GM12878 (cell line): ENCODE data around the gene UGT2A3. TPM values are rescaled to one million over a fixed set of nuclear protein-coding genes. Genes with fewer than 3 reads are reported as not detected.

ENCODE experiments used
- ATAC-seq: fragments of 200-7000 bp; cut with Tn5 transposase; 3 replicates; pipeline ENCODE4 v1.9.1; 2020; ENCODE audit warnings: mild to moderate bottlenecking, moderate library complexity
- BruUV-seq: library from RNA; stranded (reverse); fragments of 400-500 nt; replicated peaks from 2 replicates; lab custom pipeline; 2021; lab: Mats Ljungman, UMichigan
- CTCF ChIA-PET: fragments of 300-600 bp; sonication (Branson Sonifier 250); formaldehyde crosslinking; extraction: SDS; loops from one replicate; lab custom pipeline; 2021; ENCODE audit warnings: inconsistent platforms; lab: Yijun Ruan, JAX
- POLR2A ChIA-PET: fragments of 350-600 bp; formaldehyde crosslinking; extraction: SDS; loops from one replicate; lab custom pipeline; 2021; ENCODE audit warnings: inconsistent platforms; lab: Charles Lee
- RAD21 ChIA-PET: fragments of 300-600 bp; sonication (Branson Sonifier 250); formaldehyde crosslinking; loops from one replicate; lab custom pipeline; 2023; ENCODE audit warnings: antibody characterized with exemption; ENCODE audit not compliant: unreplicated experiment; lab: Charles Lee
- SMC1A ChIA-PET: fragments of 300-600 bp; sonication (Branson Sonifier 250); formaldehyde crosslinking; loops from one replicate; lab custom pipeline; 2023; ENCODE audit not compliant: unreplicated experiment, uncharacterized antibody; lab: Charles Lee
- DNase-seq: peaks from one replicate; pipeline ENCODE4 v3.0.0-alpha.2; 2011; ENCODE audit warnings: low read depth, low spot score
- FAIRE-seq: peaks from 3 replicates; lab custom pipeline; 2011; peaks lifted over from hg19 to GRCh38; lab: Jason Lieb, UNC
- H2AFZ ChIP-seq: 2 replicates; pipeline ENCODE4 v1.6.0; 2011; ENCODE audit warnings: low read depth, low read length, control low read depth; ENCODE audit not compliant: control insufficient read depth
- H3K27ac ChIP-seq: 2 replicates; pipeline ENCODE4 v1.5.1; 2011; ENCODE audit warnings: control low read depth; ENCODE audit not compliant: control insufficient read depth, insufficient read depth
- H3K27me3 ChIP-seq, 2 experiments: replicated peaks in 1 of 2; 2 replicates each; pipeline versions ENCODE4 v1.6.0 to v1.6.1; 2011; ENCODE audit warnings: low read length in 1 of 2; ENCODE audit not compliant: control insufficient read depth in 2 of 2, insufficient read depth in 2 of 2
- H3K36me3 ChIP-seq, 2 experiments: 2 replicates each; pipeline ENCODE4 v1.5.1; 2011; ENCODE audit warnings: low read length in 1 of 2; ENCODE audit not compliant: control insufficient read depth in 2 of 2, insufficient read depth in 2 of 2
- H3K4me1 ChIP-seq: 2 replicates; pipeline ENCODE4 v1.6.1; 2011; ENCODE audit warnings: mild to moderate bottlenecking, low read length, moderate library complexity, mixed read lengths; ENCODE audit not compliant: control insufficient read depth, insufficient read depth
- H3K4me2 ChIP-seq: 2 replicates; pipeline ENCODE4 v1.6.0; 2011; ENCODE audit warnings: control low read depth; ENCODE audit not compliant: control insufficient read depth, insufficient read depth
- H3K4me3 ChIP-seq: fragments of 200-600 bp; sonication (generic); 2 replicates; pipeline ENCODE4 v1.5.1; 2016
- H3K79me2 ChIP-seq: 2 replicates; pipeline ENCODE4 v1.6.0; 2011; ENCODE audit warnings: low read length; ENCODE audit not compliant: control insufficient read depth, insufficient read depth
- H3K9ac ChIP-seq: 2 replicates; pipeline ENCODE4 v1.8.0; 2011; ENCODE audit warnings: low read length, control low read depth, mixed read lengths; ENCODE audit not compliant: control insufficient read depth, insufficient read depth
- H3K9me3 ChIP-seq: replicated peaks from 3 replicates; pipeline ENCODE4 v1.5.1; 2011; ENCODE audit warnings: mild to moderate bottlenecking, low read length; ENCODE audit not compliant: control insufficient read depth, insufficient read depth
- H4K20me1 ChIP-seq: 2 replicates; pipeline ENCODE4 v1.6.0; 2011; ENCODE audit not compliant: control insufficient read depth, insufficient read depth
- ESRRA ChIP-seq: IDR thresholded peaks from 2 replicates; pipeline ENCODE4 v1.6.1; 2012; ENCODE audit warnings: mild to moderate bottlenecking, low read length, improper control_type of control experiment
- HDAC6 ChIP-seq: fragments of 200-600 bp; sonication (generic); IDR thresholded peaks from one replicate; pipeline ENCODE4 v1.8.0; 2017; ENCODE audit warnings: antibody characterized with exemption; ENCODE audit not compliant: unreplicated experiment
- POLR2AphosphoS2 ChIP-seq: IDR thresholded peaks from 2 replicates; pipeline ENCODE4 v1.6.1; 2011; ENCODE audit warnings: low read depth, mild to moderate bottlenecking, low read length, improper control_type of control experiment, moderate library complexity
- PRDM15 ChIP-seq: fragments of 450-650 bp; formaldehyde crosslinking; IDR thresholded peaks from 2 replicates; pipeline ENCODE4 v1.4.0; 2020; ENCODE audit warnings: mild to moderate bottlenecking, moderate library complexity
- SUPT20H ChIP-seq: IDR thresholded peaks from 2 replicates; pipeline ENCODE4 v1.6.1; 2011; ENCODE audit warnings: low read depth, mild to moderate bottlenecking, low read length, moderate library complexity, borderline replicate concordance; ENCODE audit not compliant: control insufficient read depth
- ZBED1 ChIP-seq: IDR thresholded peaks from 2 replicates; pipeline ENCODE4 v1.6.1; 2016; ENCODE audit warnings: borderline replicate concordance
- ZNF687 ChIP-seq: fragments of 450-650 bp; IDR thresholded peaks from 2 replicates; pipeline ENCODE4 v1.6.1; 2017; ENCODE audit warnings: mild to moderate bottlenecking, moderate library complexity
- WGBS: methylation state at CpG from one replicate; pipeline ENCODE4 v1.1.6; 2016; ENCODE audit warnings: low lambda C conversion rate; ENCODE audit not compliant: insufficient replicate concordance, insufficient coverage; ENCODE audit errors: missing lambda C conversion rate; 5-methylcytosine and 5-hydroxymethylcytosine counted together
- in situ Hi-C: fragments of 300-500 bp; cut with MboI; formaldehyde crosslinking; loops from 9 replicates; pipeline ENCODE4 v1.14.3; 2018; ENCODE audit warnings: mixed read lengths
- intact Hi-C: fragments of 100-400 bp; cut with micrococcal nuclease; formaldehyde crosslinking; loops from one replicate; pipeline ENCODE4 v1.14.2; 2022; ENCODE audit not compliant: unreplicated experiment
- polyA plus RNA-seq, 11 experiments: library from polyadenylated mRNA; depleted of rRNA in 4 of 11; unstranded in 6 of 11; stranded (reverse) in 5 of 11; fragments of >200 nt; fragmentation: Nextera tagmentation in 4 of 11; fragmentation: Illumina TruSeq in 1 of 11; extraction: Ambion mirVana in 4 of 11; extraction: Trizol in 1 of 11; gene quantifications; 1 replicate in 1 of 11; 2 replicates in 10 of 11; pipeline versions ENCODE4 v1.2.1 to v1.2.3, GENCODE V29; 2011 to 2016; ENCODE audit warnings: inconsistent platforms in 2 of 11, missing spikeins in 2 of 11, low read depth in 1 of 11
- total RNA-seq, 4 experiments: library from RNA; depleted of rRNA in 3 of 4; stranded (reverse); fragments of >200 nt in 3 of 4; fragmentation: Illumina TruSeq in 1 of 4; extraction: Trizol in 1 of 4; gene quantifications; 2 replicates each; pipeline versions ENCODE4 v1.2.1 to v1.2.3, GENCODE V29; 2013 to 2021
- TF ChIP-seq, protein P1 (sequence below): fragments of 450-650 bp; IDR thresholded peaks from 2 replicates; pipeline ENCODE4 v1.6.1; 2016; ENCODE audit warnings: mild to moderate bottlenecking

The UGT2A3 gene
- total and polyA plus RNA-seq, 10 of the 15 experiments (the other 5 are each of a cell fraction or from before 2014, with no cell fraction given): 0.04 to 0.18 (median 0.09) TPM; not detected in 2

- ChIA-PET RAD21 (interaction anchor here (3.1 kb wide), 1 partner anchor 147 kb away, joined by 29 read pairs; no protein-coding TSS in a partner anchor), SMC1A (no interaction called here), POLR2A (no interaction called here), CTCF (interaction anchor here (3.1 kb wide), 1 partner anchor 118 kb away, joined by 42 read pairs; no protein-coding TSS in a partner anchor)
- Histone ChIP-seq H3K4me1 (no peaks in the 10 kb centered on the region), H3K9me3 (no peaks in the 10 kb centered on the region), H3K4me3 (no peak overlapping the region), H3K36me3 (no peaks in the 10 kb centered on the region), H3K27ac (no peak overlapping the region), H3K27me3 (no peaks in the 10 kb centered on the region), H3K79me2 (no peaks in the 10 kb centered on the region), H3K9ac (no peak overlapping the region), H4K20me1 (no peaks in the 10 kb centered on the region), H3K4me2 (no peak overlapping the region), H2AFZ (no peak overlapping the region)
- no TSS peak for BruUV-seq
- in situ Hi-C loops (loop anchor here (10.0 kb wide), 1 partner anchor 268 kb away; no protein-coding TSS in a partner anchor), intact Hi-C loops (loop anchor here (10.0 kb wide), 2 partner anchors 412 to 632 kb away; no protein-coding TSS in a partner anchor)
- no peak for ATAC-seq
- 63% methylated on average over 3 of the region's 3 CpGs for WGBS
- DNase-seq: no peak
- TF ChIP-seq PRDM15 (no peak), ZNF687 (no peak), HDAC6 (no peak), ESRRA (no peak), SUPT20H (no peak), POLR2AphosphoS2 (no peak), ZBED1 (no peak)
- TF ChIP-seq, protein P1, sequence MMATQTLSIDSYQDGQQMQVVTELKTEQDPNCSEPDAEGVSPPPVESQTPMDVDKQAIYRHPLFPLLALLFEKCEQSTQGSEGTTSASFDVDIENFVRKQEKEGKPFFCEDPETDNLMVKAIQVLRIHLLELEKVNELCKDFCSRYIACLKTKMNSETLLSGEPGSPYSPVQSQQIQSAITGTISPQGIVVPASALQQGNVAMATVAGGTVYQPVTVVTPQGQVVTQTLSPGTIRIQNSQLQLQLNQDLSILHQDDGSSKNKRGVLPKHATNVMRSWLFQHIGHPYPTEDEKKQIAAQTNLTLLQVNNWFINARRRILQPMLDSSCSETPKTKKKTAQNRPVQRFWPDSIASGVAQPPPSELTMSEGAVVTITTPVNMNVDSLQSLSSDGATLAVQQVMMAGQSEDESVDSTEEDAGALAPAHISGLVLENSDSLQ: no peak
- no peak for FAIRE-seq
Measured at GRCh38 chr4:68907245-68907644, 44.4 kb downstream of the UGT2A3 start.
